Measurements from ENCODE around the gene TFRC.

TFRC gene

DNA sequence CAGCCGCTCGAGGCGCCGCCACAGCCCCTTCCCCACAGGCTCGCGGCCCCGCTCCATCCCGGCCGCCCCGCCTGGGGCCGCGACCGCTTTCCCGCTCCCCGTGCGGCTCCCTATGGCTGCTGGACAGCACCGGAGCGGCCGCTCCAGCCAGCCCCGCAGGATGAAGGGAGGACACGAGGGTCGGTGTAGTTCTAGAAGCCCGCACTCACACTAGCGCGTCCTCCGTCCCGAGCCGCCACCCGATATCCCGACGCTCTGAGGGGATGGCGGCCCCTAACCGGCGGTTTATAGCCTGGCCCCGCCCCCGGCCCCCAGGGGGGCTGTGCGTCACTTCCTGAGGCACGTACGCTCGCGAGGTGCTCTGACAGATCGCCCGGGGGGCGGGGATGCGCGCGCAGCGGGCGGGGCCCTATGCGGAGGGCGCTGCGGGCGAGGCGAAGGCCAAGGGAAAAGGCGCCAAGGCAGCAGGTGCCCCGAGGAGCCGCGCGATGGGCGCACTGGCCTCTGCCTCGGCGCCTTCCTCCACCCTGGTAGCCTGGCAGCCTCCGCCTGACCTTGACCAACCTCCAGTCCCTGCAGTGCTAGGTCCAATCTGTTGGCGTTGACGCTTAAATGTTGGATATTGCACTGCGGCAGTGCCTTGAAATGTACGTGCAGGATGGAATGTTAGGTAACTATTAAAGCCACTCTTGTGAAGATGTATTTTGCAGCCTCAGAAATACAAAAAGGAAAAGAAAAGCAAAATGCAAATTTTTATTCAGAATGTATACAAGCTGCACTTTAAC lies at the start of gene TFRC:
TSS of gene TFRC (minus strand) at position 257 of the 785 bp plus-strand sequence. CDS start 4,991 bp downstream, outside the sequence.
- Histone ChIP-seq H3K27ac (ENCODE audit: low read length) (peak within 1 kb of the TSS; percentile 62), H3K4me1 (ENCODE audit: control insufficient read depth, low read depth, low read length) (peaks cover 9% of the 10 kb centered on the region), H3K36me3 (ENCODE audit: control insufficient read depth, low read depth, low read length) (no peaks in the 10 kb centered on the region), H3K27me3 (ENCODE audit: control insufficient read depth, insufficient read depth, low read length) (no peaks in the 10 kb centered on the region), H3K4me3 (ENCODE audit: low read length) (peak within 1 kb of the TSS; percentile 83), H3K9ac (ENCODE audit: low read length) (peak within 1 kb of the TSS; percentile 93), H3K9me3 (ENCODE audit: control insufficient read depth, low read depth, low read length) (no peaks in the 10 kb centered on the region)

DNA sequence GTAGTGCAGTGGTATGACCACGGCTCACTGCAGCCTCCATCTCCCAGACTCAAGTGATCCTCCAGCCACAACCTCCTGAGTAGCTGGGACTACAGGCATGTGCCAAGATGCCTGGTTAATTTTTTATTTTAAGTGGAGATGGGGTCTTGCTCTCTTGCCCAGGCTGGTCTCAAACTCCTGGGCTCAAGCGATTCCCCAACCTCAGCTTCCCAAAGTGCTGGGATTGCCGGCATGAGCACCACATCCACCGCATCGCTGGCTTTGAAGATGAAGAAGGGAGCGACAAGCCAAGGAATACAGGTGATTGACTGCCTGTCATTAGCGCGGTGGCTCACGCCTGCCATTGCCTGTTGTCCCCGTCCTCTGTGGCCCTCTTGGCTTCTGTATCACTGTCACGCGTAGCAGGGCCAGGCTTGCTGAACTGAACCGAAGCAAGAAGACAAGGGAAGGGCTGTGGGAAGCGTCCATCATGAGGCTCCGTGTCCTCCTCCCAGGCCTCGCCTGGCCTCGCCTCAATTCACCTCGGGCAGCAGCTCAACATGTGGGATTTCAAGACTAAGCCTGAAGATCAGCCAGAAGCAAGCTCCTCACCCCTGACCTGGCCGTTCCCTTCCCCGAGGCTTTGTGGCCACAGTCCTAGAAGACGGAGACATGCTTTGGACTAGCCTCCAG lies 46.4 kb upstream of the TFRC start:
- Histone ChIP-seq H3K27ac (ENCODE audit: low read length) (no peak overlapping the region), H3K27me3 (ENCODE audit: control insufficient read depth, insufficient read depth, low read length) (no peaks in the 10 kb centered on the region), H3K9me3 (ENCODE audit: control insufficient read depth, low read depth, low read length) (no peaks in the 10 kb centered on the region), H3K4me1 (ENCODE audit: control insufficient read depth, low read depth, low read length) (peaks cover 1% of the 10 kb centered on the region), H3K36me3 (ENCODE audit: control insufficient read depth, low read depth, low read length) (no peaks in the 10 kb centered on the region), H3K9ac (ENCODE audit: low read length) (no peak overlapping the region), H3K4me3 (ENCODE audit: low read length) (no peak overlapping the region)

DNA sequence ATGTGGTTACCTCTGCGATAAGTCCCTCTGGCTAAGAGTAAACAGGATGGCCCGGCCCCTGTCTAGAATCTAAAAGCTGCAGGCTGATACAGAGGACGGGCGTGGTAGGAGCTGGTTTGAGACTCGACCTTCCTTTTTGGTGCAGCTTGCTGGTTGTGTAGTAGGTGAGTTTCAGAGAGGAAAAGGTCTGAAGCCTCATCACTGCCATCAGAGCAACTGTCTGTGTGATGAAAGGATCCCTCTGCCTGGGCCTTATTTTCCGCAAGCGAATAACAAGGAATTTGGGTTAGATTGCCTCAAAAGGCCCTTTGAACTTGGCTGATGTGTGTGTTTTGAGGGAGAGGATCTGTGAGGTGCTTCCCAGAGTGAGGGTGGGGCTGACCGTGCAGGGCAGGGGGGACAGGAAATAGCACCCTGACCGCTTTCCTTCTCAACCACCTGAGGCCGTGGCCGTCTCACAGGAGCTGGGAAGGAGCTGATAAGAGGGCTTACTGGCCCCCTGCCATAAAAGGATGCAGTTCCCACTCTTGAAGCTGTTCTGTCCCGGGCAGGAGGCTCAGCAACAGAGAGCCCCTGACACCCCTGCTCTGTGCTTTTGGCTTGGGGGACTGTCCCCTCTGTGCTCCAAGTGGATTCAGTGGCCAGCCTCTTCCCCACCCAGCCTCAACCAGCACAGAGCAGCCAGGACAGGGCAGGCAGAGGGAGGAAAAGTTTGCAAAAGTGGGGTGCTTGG lies 45.6 kb upstream of the TFRC start:
- Histone ChIP-seq H3K27ac (ENCODE audit: low read length) (no peak overlapping the region), H3K9me3 (ENCODE audit: control insufficient read depth, low read depth, low read length) (no peaks in the 10 kb centered on the region), H3K4me1 (ENCODE audit: control insufficient read depth, low read depth, low read length) (peaks cover 5% of the 10 kb centered on the region), H3K27me3 (ENCODE audit: control insufficient read depth, insufficient read depth, low read length) (no peaks in the 10 kb centered on the region), H3K9ac (ENCODE audit: low read length) (no peak overlapping the region), H3K4me3 (ENCODE audit: low read length) (no peak overlapping the region), H3K36me3 (ENCODE audit: control insufficient read depth, low read depth, low read length) (no peaks in the 10 kb centered on the region)

DNA sequence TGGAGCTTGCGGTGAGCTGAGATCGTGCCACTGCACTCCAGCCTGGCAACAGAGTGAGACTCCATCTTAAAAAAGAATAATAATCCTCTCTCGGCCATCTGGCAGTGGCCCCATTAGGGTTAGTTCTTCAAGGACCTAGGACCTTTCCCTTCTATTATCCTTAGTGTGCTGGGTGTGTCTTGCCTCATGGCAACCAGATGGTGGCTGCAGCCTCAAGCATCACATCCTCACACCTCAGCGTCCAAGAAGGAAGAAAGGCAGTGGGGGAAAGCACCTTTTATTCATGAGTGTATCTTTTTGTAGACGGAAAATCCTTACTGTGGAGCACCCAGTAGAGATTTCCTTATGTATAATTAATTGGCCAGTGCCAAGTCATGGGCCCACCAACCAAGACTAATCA lies 42.7 kb upstream of the TFRC start:
- Histone ChIP-seq H3K4me3 (ENCODE audit: low read length) (no peak overlapping the region), H3K36me3 (ENCODE audit: control insufficient read depth, low read depth, low read length) (no peaks in the 10 kb centered on the region), H3K4me1 (ENCODE audit: control insufficient read depth, low read depth, low read length) (peaks cover 5% of the 10 kb centered on the region), H3K27ac (ENCODE audit: low read length) (no peak overlapping the region), H3K9ac (ENCODE audit: low read length) (no peak overlapping the region), H3K9me3 (ENCODE audit: control insufficient read depth, low read depth, low read length) (no peaks in the 10 kb centered on the region), H3K27me3 (ENCODE audit: control insufficient read depth, insufficient read depth, low read length) (no peaks in the 10 kb centered on the region)

DNA sequence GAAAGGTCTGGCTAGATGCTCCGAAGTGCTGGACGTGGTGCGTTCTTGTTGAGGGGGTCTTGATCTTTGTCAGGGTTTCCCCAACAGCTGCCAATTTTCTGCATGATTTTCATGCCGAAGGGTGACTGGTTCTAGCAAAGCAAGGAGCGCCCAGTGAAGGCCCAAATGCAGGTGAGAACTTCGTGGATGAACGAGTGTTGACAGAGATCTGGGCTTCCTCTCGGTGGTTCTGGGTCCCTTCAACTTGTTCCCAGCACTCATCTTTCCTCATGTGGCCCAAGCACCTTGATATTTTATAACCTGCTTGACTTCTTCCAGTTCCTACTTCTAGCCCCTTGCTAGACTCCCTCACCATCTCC lies 40.8 kb upstream of the TFRC start:
- no peaks in the 10 kb centered on the region for H3K36me3 ChIP-seq (ENCODE audit: control insufficient read depth, low read depth, low read length)
- H3K9me3 ChIP-seq (ENCODE audit: control insufficient read depth, low read depth, low read length) = no peaks in the 10 kb centered on the region
- H3K4me3 ChIP-seq (ENCODE audit: low read length) = no peak overlapping the region
- H3K27me3 ChIP-seq (ENCODE audit: control insufficient read depth, insufficient read depth, low read length) = no peaks in the 10 kb centered on the region
- no peak overlapping the region for H3K9ac ChIP-seq (ENCODE audit: low read length)
- no peak overlapping the region for H3K27ac ChIP-seq (ENCODE audit: low read length)
- peaks cover 5% of the 10 kb centered on the region for H3K4me1 ChIP-seq (ENCODE audit: control insufficient read depth, low read depth, low read length)

DNA sequence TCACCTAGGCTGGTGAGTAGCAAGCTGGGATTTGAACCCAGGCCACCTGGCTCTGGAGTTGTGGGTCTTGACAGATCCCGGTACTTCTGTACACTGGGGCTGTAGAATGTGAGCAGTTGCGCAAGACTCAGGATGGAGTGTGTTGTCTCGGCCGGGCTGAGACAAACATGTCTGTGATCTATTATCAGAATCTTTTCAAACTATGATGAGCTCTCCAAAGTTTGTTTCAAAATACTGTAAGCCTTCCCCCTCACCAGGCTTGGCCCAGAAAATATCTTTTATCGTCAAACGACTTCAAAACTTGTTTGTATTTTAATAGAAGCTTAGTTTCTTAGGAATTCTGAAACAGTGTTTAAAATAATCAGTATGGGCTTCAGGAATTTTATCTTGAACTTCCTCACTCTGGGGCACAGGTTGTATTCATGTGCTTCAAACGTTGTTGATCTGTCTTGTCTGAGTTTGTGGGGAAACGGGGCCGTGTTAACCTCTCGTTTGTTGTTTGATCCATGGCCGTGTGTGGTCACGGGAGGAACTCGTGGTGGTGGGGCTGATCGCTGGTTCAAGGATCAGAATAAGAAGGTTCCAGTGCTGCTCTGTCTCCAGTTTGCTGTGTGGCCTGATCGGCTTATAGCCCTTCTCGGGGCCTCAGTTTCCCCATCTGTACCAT lies 40.3 kb upstream of the TFRC start:
- Histone ChIP-seq H3K27me3 (ENCODE audit: control insufficient read depth, insufficient read depth, low read length) (no peaks in the 10 kb centered on the region), H3K4me3 (ENCODE audit: low read length) (no peak overlapping the region), H3K36me3 (ENCODE audit: control insufficient read depth, low read depth, low read length) (no peaks in the 10 kb centered on the region), H3K9ac (ENCODE audit: low read length) (no peak overlapping the region), H3K4me1 (ENCODE audit: control insufficient read depth, low read depth, low read length) (peaks cover 5% of the 10 kb centered on the region), H3K9me3 (ENCODE audit: control insufficient read depth, low read depth, low read length) (no peaks in the 10 kb centered on the region), H3K27ac (ENCODE audit: low read length) (no peak overlapping the region)

DNA sequence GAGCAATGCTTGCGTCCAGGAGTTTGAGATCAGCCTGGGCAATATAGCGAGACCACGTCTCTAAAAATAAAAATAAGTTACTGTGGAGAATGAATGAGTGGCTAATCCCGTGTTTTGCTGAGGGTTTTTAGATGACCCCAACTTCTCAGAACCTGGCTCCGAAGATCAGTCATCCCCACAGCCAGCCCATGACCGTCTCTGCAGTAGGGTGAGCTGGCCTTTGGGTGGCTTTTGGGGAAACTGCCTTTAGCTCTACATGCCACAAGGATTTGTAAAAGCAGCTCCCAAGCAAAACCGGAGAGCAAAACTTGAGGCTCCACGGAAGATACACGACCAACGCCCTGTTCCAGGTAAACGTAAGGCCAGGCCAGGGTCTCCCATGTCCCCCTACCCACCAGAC lies 39.2 kb upstream of the TFRC start:
- H3K9me3 ChIP-seq (ENCODE audit: control insufficient read depth, low read depth, low read length) = no peaks in the 10 kb centered on the region
- H3K4me3 ChIP-seq (ENCODE audit: low read length) = no peak overlapping the region
- H3K4me1 ChIP-seq (ENCODE audit: control insufficient read depth, low read depth, low read length) = peaks cover 5% of the 10 kb centered on the region
- H3K9ac ChIP-seq (ENCODE audit: low read length) = no peak overlapping the region
- H3K27ac ChIP-seq (ENCODE audit: low read length) = no peak overlapping the region
- no peaks in the 10 kb centered on the region for H3K27me3 ChIP-seq (ENCODE audit: control insufficient read depth, insufficient read depth, low read length)
- H3K36me3 ChIP-seq (ENCODE audit: control insufficient read depth, low read depth, low read length) = no peaks in the 10 kb centered on the region

DNA sequence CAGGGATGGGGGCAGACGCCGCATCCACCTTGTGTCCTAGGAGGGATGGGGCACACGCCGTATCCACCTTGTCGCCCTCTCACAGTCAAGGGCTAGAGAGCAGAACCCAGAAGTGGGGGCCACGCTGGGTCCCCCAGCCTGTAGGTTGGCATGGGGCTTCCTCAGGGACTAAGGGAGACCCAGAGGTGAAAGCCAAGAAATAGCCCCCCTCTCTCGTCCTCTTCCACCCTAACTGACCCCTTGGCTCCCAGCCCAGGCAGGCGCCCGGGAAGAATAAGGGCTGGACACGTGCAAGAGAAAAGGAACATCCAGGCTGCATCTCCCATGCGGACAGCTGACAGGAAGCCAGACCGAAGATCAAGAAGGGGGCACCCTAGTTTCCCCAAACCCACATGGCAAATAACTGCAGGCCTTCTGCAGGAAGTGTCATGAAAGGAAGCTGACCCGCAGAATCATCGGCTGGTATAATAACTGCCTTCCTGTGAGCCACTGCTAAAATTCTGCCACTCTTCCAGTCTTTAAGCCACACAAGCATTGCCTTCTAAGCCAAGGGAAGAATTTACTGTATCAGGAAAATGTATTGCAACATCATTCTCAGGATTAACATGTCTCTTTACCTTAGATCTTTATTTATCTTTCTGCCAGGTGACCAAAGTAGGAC lies 38.5 kb upstream of the TFRC start:
- H3K9ac ChIP-seq (ENCODE audit: low read length) = no peak overlapping the region
- peaks cover 5% of the 10 kb centered on the region for H3K4me1 ChIP-seq (ENCODE audit: control insufficient read depth, low read depth, low read length)
- H3K27me3 ChIP-seq (ENCODE audit: control insufficient read depth, insufficient read depth, low read length) = no peaks in the 10 kb centered on the region
- no peaks in the 10 kb centered on the region for H3K9me3 ChIP-seq (ENCODE audit: control insufficient read depth, low read depth, low read length)
- no peak overlapping the region for H3K4me3 ChIP-seq (ENCODE audit: low read length)
- H3K27ac ChIP-seq (ENCODE audit: low read length) = no peak overlapping the region
- no peaks in the 10 kb centered on the region for H3K36me3 ChIP-seq (ENCODE audit: control insufficient read depth, low read depth, low read length)

DNA sequence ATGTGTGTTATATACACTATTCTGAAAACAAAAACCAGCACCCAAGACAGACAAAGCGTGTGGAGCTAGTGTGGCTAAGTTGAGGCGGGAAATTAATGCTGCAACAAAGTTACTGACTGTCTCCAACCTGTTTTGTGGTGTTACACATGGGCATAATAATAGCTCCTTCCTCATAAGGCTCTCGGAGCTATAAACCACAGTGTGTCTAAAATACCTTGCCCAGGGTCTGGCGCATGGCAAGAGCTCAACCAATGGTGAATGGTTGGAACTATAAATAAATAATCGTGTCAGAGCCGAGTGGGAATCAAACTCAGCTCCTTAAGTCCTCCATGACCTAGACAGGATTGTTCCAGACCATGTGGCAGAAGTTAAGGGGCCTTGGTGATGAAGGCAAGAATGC lies 35.9 kb upstream of the TFRC start:
- Histone ChIP-seq H3K4me1 (ENCODE audit: control insufficient read depth, low read depth, low read length) (no peaks in the 10 kb centered on the region), H3K36me3 (ENCODE audit: control insufficient read depth, low read depth, low read length) (no peaks in the 10 kb centered on the region), H3K9me3 (ENCODE audit: control insufficient read depth, low read depth, low read length) (no peaks in the 10 kb centered on the region), H3K4me3 (ENCODE audit: low read length) (no peak overlapping the region), H3K27ac (ENCODE audit: low read length) (no peak overlapping the region), H3K27me3 (ENCODE audit: control insufficient read depth, insufficient read depth, low read length) (no peaks in the 10 kb centered on the region), H3K9ac (ENCODE audit: low read length) (no peak overlapping the region)

DNA sequence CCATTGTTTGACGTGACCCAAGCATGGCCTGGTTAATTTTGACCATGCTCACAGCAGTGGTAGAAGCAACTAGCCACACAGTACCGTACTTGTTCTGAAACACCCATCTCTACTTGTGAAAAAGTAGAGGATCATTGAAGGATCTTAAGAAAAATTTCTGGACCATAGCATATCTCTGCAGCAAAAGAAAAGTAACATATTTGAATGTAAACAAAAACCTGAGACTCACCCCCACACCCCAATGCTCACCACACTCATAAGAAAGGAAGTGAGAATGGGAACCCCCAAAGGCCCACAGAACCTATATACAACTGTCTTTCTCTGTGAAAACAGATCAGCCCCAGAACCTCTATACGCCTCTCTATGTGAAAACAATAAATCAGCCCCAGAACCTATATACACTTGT lies 33.8 kb upstream of the TFRC start:
- Histone ChIP-seq H3K4me3 (ENCODE audit: low read length) (no peak overlapping the region), H3K27ac (ENCODE audit: low read length) (no peak overlapping the region), H3K27me3 (ENCODE audit: control insufficient read depth, insufficient read depth, low read length) (no peaks in the 10 kb centered on the region), H3K9ac (ENCODE audit: low read length) (no peak overlapping the region), H3K36me3 (ENCODE audit: control insufficient read depth, low read depth, low read length) (no peaks in the 10 kb centered on the region), H3K9me3 (ENCODE audit: control insufficient read depth, low read depth, low read length) (no peaks in the 10 kb centered on the region), H3K4me1 (ENCODE audit: control insufficient read depth, low read depth, low read length) (no peaks in the 10 kb centered on the region)

DNA sequence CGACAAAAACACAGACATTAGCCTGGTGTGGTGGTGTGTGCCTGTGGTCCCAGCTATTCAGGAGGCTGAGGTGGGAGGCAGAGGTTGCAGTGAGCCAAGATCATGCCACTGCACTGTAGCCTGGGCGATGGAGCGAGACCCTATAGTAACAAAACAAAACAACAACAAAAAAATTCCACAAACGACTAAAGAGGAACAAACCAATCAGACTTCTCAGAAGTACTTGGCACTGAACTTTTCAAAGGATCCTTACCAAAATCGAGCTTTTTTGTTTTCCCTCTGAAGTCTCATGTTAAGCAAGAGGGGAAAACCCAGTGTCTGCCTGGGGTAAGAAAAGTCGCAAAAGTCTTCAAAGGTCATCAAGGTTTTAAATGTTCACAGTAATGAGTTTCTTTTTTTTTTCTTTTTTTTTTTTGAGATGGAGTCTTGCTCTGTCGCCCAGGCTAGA lies 30.1 kb upstream of the TFRC start:
- H3K27ac ChIP-seq (ENCODE audit: low read length) = no peak overlapping the region
- no peaks in the 10 kb centered on the region for H3K27me3 ChIP-seq (ENCODE audit: control insufficient read depth, insufficient read depth, low read length)
- no peak overlapping the region for H3K9ac ChIP-seq (ENCODE audit: low read length)
- no peaks in the 10 kb centered on the region for H3K9me3 ChIP-seq (ENCODE audit: control insufficient read depth, low read depth, low read length)
- no peak overlapping the region for H3K4me3 ChIP-seq (ENCODE audit: low read length)
- peaks cover 6% of the 10 kb centered on the region for H3K4me1 ChIP-seq (ENCODE audit: control insufficient read depth, low read depth, low read length)
- H3K36me3 ChIP-seq (ENCODE audit: control insufficient read depth, low read depth, low read length) = no peaks in the 10 kb centered on the region

Data from iPS-18a (cell line).